Left ventricle myocardium superior (tissue), 1 donor: ENCODE measurements around the gene TRIM71. TPM values are rescaled to one million over a fixed set of nuclear protein-coding genes. Genes with fewer than 3 reads are reported as not detected.
A peak's percentile ranks its signal among the peaks of the same experiment; 100 is the strongest.
"Not testable (repeated sequence)": the region's sequence is repeated elsewhere in the genome, so short reads cannot be mapped to it uniquely, and the experiment has no call there.

ENCODE experiments used
- ATAC-seq: fragments of 200-7000 bp; cut with Tn5 transposase; one replicate; pipeline ENCODE4 v1.9.1; 2020; ENCODE audit warnings: mild to moderate bottlenecking, moderate library complexity
- DNase-seq: peaks from one replicate; pipeline ENCODE4 v3.0.0-alpha.2; 2020
- intact Hi-C: fragments of 100-400 bp; cut with micrococcal nuclease; formaldehyde crosslinking; loops from one replicate; pipeline ENCODE4 v1.11.0; 2022
- long read RNA-seq: library from polyadenylated mRNA; unstranded; transcript quantifications from one replicate; pipeline ENCODE4 v2.0.0, GENCODE V29; 2021
- total RNA-seq: library from RNA; stranded (reverse); fragmentation: NEBNext Ultra II Directional; extraction: Animal tissue kit (Norgen Biotek cat#: 25700); gene quantifications from one replicate; pipeline ENCODE4 v1.2.1, GENCODE V29; 2021
- donor health status: DM: no; HTN: yes; CAD: no; lungs with severe emphysema.

TRIM71 gene
- total RNA-seq: not detected
- long read RNA-seq: 0 reads

- intact Hi-C loops: no loop called here
- ATAC-seq (no peak), DNase-seq (no peak)
Measured at GRCh38 chr3:32817558-32818228, at the start of gene TRIM71. Gene TRIM71, plus strand, starts transcription at chr3:32817997. Its CDS starts 84 bp downstream, at chr3:32818081.

GRCh38 chr3:32778389-32778788 lies 39.4 kb upstream of the TRIM71 start:
- intact Hi-C loops: no loop called here
- DNase-seq (no peak), ATAC-seq (no peak)

- ATAC-seq (no peak), DNase-seq (no peak)
- intact Hi-C loops: no loop called here
Measured at GRCh38 chr3:32780071-32780734, 37.6 kb upstream of the TRIM71 start.

GRCh38 chr3:32780735-32781210 lies 37.0 kb upstream of the TRIM71 start:
- DNase-seq (peak; percentile 55), ATAC-seq (peak; percentile 68)
- intact Hi-C loops: no loop called here

- ATAC-seq: peak; percentile 97
- intact Hi-C loops: no loop called here
- DNase-seq: peak; percentile 88
Measured at GRCh38 chr3:32781211-32781968, 36.4 kb upstream of the TRIM71 start.

- DNase-seq, ATAC-seq, intact Hi-C loops: not testable (repeated sequence)
Measured at GRCh38 chr3:32781969-32782270, 35.9 kb upstream of the TRIM71 start.

GRCh38 chr3:32782407-32782806 lies 35.4 kb upstream of the TRIM71 start:
- no peak for ATAC-seq
- intact Hi-C loops: no loop called here
- no peak for DNase-seq

GRCh38 chr3:32791833-32792232 lies 26.0 kb upstream of the TRIM71 start:
- DNase-seq (no peak), ATAC-seq (no peak)
- intact Hi-C loops: no loop called here

- ATAC-seq (no peak), DNase-seq (no peak)
- intact Hi-C loops: no loop called here
Measured at GRCh38 chr3:32794487-32795308, 23.1 kb upstream of the TRIM71 start.

GRCh38 chr3:32796384-32796950 lies 21.3 kb upstream of the TRIM71 start:
- DNase-seq, ATAC-seq, intact Hi-C loops: not testable (repeated sequence)

- DNase-seq (no peak), ATAC-seq (no peak)
- intact Hi-C loops: no loop called here
Measured at GRCh38 chr3:32797776-32798175, 20.0 kb upstream of the TRIM71 start.

- DNase-seq, ATAC-seq, intact Hi-C loops: not testable (repeated sequence)
Measured at GRCh38 chr3:32801440-32801839, 16.4 kb upstream of the TRIM71 start.

- intact Hi-C loops: no loop called here
- no peak for ATAC-seq
Measured at GRCh38 chr3:32813180-32813579, 4.6 kb upstream of the TRIM71 start.

GRCh38 chr3:32814361-32814760 lies 3.4 kb upstream of the TRIM71 start:
- DNase-seq (no peak), ATAC-seq (no peak)
- intact Hi-C loops: no loop called here

More at GRCh38 chr3:32813180-32813579, 4.6 kb upstream of the TRIM71 start:
- DNase-seq: no peak

- intact Hi-C loops: no loop called here
- ATAC-seq (no peak), DNase-seq (no peak)
Measured at GRCh38 chr3:32815841-32816438, 1.9 kb upstream of the TRIM71 start.

GRCh38 chr3:32816439-32817256 lies 1.1 kb upstream of the TRIM71 start:
- ATAC-seq (no peak), DNase-seq (peak; percentile 28)
- intact Hi-C loops: no loop called here

GRCh38 chr3:32817257-32817557 lies 590 bp upstream of the TRIM71 start:
- DNase-seq: no peak
- no peak for ATAC-seq
- intact Hi-C loops: no loop called here
